ENCODE data around the gene TNFRSF12A. TPM values are rescaled to one million over a fixed set of nuclear protein-coding genes. Genes with fewer than 3 reads are reported as not detected.
A peak's percentile ranks its signal among the peaks of the same experiment; 100 is the strongest.

TNFRSF12A gene
- total and polyA plus RNA-seq, 9 of the 15 experiments (the other 6 are each of a cell fraction or from before 2014, with no cell fraction given), result 0.41 to 61.8 (median 26.5) TPM

- TF ChIP-seq ZNF347 (CRISPR knock-in tag; IDR thresholded peaks at IDR 0.05; ENCODE audit: low read depth) (no peak), NCOA1 (IDR thresholded peaks at IDR 0.05; ENCODE audit: low read depth) (no peak), ZNF431 (CRISPR knock-in tag; IDR thresholded peaks at IDR 0.05) (no peak), ZNF133 (CRISPR knock-in tag; IDR thresholded peaks at IDR 0.05) (no peak), ELK1 (CRISPR knock-in tag; IDR thresholded peaks at IDR 0.05) (no peak), E2F6 (IDR thresholded peaks at IDR 0.05; ENCODE audit: borderline replicate concordance in 1 of 2, extremely low read depth in 1 of 2, insufficient read depth in 1 of 2, insufficient read length in 1 of 2, low read depth in 1 of 2, low read length in 1 of 2, poor library complexity in 1 of 2, severe bottlenecking in 1 of 2) (peak in 1 of 2 experiments; percentile 45), CCAR2 (IDR thresholded peaks at IDR 0.05; ENCODE audit: low read depth, low read length) (no peak), YBX1 (IDR thresholded peaks at IDR 0.05) (no peak), ZFP1 (CRISPR knock-in tag; IDR thresholded peaks at IDR 0.05) (no peak), CHD7 (IDR thresholded peaks at IDR 0.05; ENCODE audit: low read depth, low read length) (no peak), NONO (IDR thresholded peaks at IDR 0.05; ENCODE audit: low read depth in 2 of 2, low read length in 1 of 2) (0 out of 4 replicates have a peak, but pooled peaks of 1 of the 2 experiments have one; percentile 9), RBBP5 (IDR thresholded peaks at IDR 0.05; ENCODE audit: borderline replicate concordance, insufficient read depth, low read length, poor library complexity, severe bottlenecking) (peak; percentile 34), ATF3 (IDR thresholded peaks at IDR 0.05) (no peak), ATF3 (CRISPR knock-in tag; conservative IDR thresholded peaks at IDR 0.05) (no peak)
Observed at GRCh38 chr16:3004319-3004718, 15.8 kb upstream of the TNFRSF12A start (continued).

Measured in K562 (cell line).